Mammary epithelial cell (primary cell): ENCODE results near the gene FNDC3B.

Experiments used
- EZH2 ChIP-seq: IDR thresholded peaks from 2 replicates; pipeline ENCODE4 v1.6.1; 2012; ENCODE audit warnings: low read length, inconsistent platforms, borderline replicate concordance
- TF ChIP-seq, protein P1 (sequence below), 2 donors: IDR thresholded peaks in 1 of 2; conservative IDR thresholded peaks in 1 of 2; 2 replicates each; pipeline ENCODE4 v1.5.1; 2011 to 2012; ENCODE audit warnings: inconsistent platforms in 2 of 2, low read length in 2 of 2, mild to moderate bottlenecking in 2 of 2, control low read depth in 1 of 2, low read depth in 1 of 2; ENCODE audit not compliant: insufficient read depth in 1 of 2; ENCODE audit errors: extremely low read depth in 1 of 2

DNA sequence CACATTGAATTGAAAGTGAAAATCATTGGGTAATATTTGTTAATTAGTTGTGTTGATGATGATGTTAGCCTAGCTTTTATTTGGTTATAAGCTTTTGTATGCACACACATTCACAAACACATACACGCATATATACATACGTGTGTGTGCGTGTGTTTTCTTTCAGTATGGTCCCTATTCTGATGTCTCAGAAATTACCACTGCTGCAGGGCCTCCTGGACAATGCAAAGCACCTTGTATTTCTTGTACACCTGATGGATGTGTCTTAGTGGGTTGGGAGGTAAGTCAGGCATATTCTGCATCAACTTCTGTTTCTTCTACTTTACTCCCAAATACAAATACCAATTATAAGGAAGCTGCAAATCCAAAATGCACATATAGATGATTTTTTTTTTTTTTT lies 306.8 kb downstream of the FNDC3B start:
- TF ChIP-seq, protein P1, sequence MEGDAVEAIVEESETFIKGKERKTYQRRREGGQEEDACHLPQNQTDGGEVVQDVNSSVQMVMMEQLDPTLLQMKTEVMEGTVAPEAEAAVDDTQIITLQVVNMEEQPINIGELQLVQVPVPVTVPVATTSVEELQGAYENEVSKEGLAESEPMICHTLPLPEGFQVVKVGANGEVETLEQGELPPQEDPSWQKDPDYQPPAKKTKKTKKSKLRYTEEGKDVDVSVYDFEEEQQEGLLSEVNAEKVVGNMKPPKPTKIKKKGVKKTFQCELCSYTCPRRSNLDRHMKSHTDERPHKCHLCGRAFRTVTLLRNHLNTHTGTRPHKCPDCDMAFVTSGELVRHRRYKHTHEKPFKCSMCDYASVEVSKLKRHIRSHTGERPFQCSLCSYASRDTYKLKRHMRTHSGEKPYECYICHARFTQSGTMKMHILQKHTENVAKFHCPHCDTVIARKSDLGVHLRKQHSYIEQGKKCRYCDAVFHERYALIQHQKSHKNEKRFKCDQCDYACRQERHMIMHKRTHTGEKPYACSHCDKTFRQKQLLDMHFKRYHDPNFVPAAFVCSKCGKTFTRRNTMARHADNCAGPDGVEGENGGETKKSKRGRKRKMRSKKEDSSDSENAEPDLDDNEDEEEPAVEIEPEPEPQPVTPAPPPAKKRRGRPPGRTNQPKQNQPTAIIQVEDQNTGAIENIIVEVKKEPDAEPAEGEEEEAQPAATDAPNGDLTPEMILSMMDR (conservative IDR thresholded peaks at IDR 0.05 in 1 of 2, IDR thresholded peaks at IDR 0.05 in 1 of 2; ENCODE audit: extremely low read depth in 1 of 2, insufficient read depth in 1 of 2, low read depth in 1 of 2, low read length in 2 of 2), result no peak
- no peak for TF ChIP-seq EZH2
